HCT116 (cell line): ENCODE data around the gene TCIRG1. TPM values are rescaled to one million over a fixed set of nuclear protein-coding genes. Genes with fewer than 3 reads are reported as not detected.

ENCODE experiments used
- ATAC-seq: fragments of 200-7000 bp; cut with Tn5 transposase; 2 replicates; pipeline ENCODE4 v1.9.1; 2020; ENCODE audit warnings: mild to moderate bottlenecking, moderate library complexity
- BruUV-seq: library from RNA; stranded (reverse); fragments of 400-500 nt; replicated peaks from 2 replicates; lab custom pipeline; 2021; lab: Mats Ljungman, UMichigan
- CTCF ChIA-PET: fragments of 300-600 bp; sonication (Branson Sonifier 250); formaldehyde crosslinking; loops from one replicate; lab custom pipeline; 2021; ENCODE audit warnings: antibody characterized with exemption; lab: Charles Lee
- POLR2A ChIA-PET: fragments of 300-600, 350-600 bp; sonication (Branson Sonifier 250); formaldehyde crosslinking; loops from one replicate; lab custom pipeline; 2021; ENCODE audit warnings: antibody characterized with exemption; lab: Charles Lee
- RAD21 ChIA-PET, 2 experiments: fragments of 300-600 bp; sonication (Branson Sonifier 250); formaldehyde crosslinking; loops; one replicate each; lab custom pipeline; 2023; ENCODE audit warnings: low total read pairs in 2 of 2; ENCODE audit not compliant: uncharacterized antibody in 2 of 2, unreplicated experiment in 2 of 2, low non-redundant PET in 1 of 2; lab: Charles Lee
- DNase-seq: peaks from one replicate; pipeline ENCODE4 v3.0.0-alpha.2; 2010; ENCODE audit warnings: low read depth, low spot score
- H2AFZ ChIP-seq: fragments of 200-600 bp; shearing (Covaris generic), sonication (generic); 2 replicates; pipeline ENCODE4 v1.6.1; 2017; ENCODE audit warnings: low read depth, mixed run types, mixed read lengths, antibody characterized with exemption, low read length; ENCODE audit not compliant: poor library complexity, severe bottlenecking
- H3K27ac ChIP-seq: 2 replicates; pipeline ENCODE4 v1.5.1; 2012; ENCODE audit warnings: low read depth, low read length
- H3K27me3 ChIP-seq: fragments of 200-600 bp; sonication (generic); 2 replicates; pipeline ENCODE4 v1.6.1; 2016; ENCODE audit warnings: mixed run types, low read length, mixed read lengths; ENCODE audit not compliant: insufficient read depth
- H3K36me3 ChIP-seq, 2 experiments: fragments of 200-500 bp in 1 of 2; fragments of 200-600 bp in 1 of 2; sonication (Bioruptor generic) in 1 of 2; sonication (generic) in 1 of 2; 2 replicates each; pipeline versions ENCODE4 v1.5.1 to v1.6.1; 2014 to 2016; ENCODE audit warnings: low read length in 2 of 2, inconsistent platforms in 1 of 2, mixed read lengths in 1 of 2, mixed run types in 1 of 2; ENCODE audit not compliant: insufficient read depth in 2 of 2, control insufficient read depth in 1 of 2
- H3K4me1 ChIP-seq, 2 experiments: fragments of 200-600 bp in 1 of 2; sonication (generic) in 1 of 2; 2 replicates each; pipeline versions ENCODE4 v1.5.1 to v1.6.1; 2012 to 2017; ENCODE audit warnings: low read length in 2 of 2, inconsistent platforms in 1 of 2, mild to moderate bottlenecking in 1 of 2, mixed read lengths in 1 of 2, mixed run types in 1 of 2, moderate library complexity in 1 of 2; ENCODE audit not compliant: insufficient read depth in 2 of 2, control insufficient read depth in 1 of 2
- H3K4me2 ChIP-seq: fragments of 200-600 bp; sonication (generic); 2 replicates; pipeline ENCODE4 v1.6.1; 2017; ENCODE audit warnings: mixed run types, low read length, mixed read lengths
- H3K4me3 ChIP-seq, 2 experiments: fragments of 200-600 bp in 1 of 2; sonication (generic) in 1 of 2; replicated peaks in 1 of 2; 2 replicates each; pipeline ENCODE4 v1.5.1; 2011 to 2016; ENCODE audit warnings: low read length in 2 of 2, control low read depth in 1 of 2, low read depth in 1 of 2, mild to moderate bottlenecking in 1 of 2, mixed read lengths in 1 of 2, mixed run types in 1 of 2
- H3K79me2 ChIP-seq: fragments of 200-600 bp; sonication (generic); 2 replicates; pipeline ENCODE4 v1.6.1; 2017; ENCODE audit warnings: mild to moderate bottlenecking, mixed run types, low read length, moderate library complexity, mixed read lengths; ENCODE audit not compliant: insufficient read depth
- H3K9ac ChIP-seq: fragments of 200-600 bp; sonication (generic); 2 replicates; pipeline ENCODE4 v1.6.1; 2016; ENCODE audit warnings: low read length, mixed read lengths
- H3K9me2 ChIP-seq: fragments of 200-600 bp; sonication (generic), shearing (Covaris generic); 2 replicates; pipeline ENCODE4 v1.6.1; 2017; ENCODE audit warnings: mixed run types, mild to moderate bottlenecking, moderate library complexity; ENCODE audit not compliant: insufficient read depth
- H3K9me3 ChIP-seq, 2 experiments: fragments of 200-500 bp in 1 of 2; fragments of 200-600 bp in 1 of 2; sonication (Bioruptor generic) in 1 of 2; sonication (generic) in 1 of 2; 2 replicates each; pipeline ENCODE4 v1.6.1; 2014 to 2017; ENCODE audit warnings: low read length in 2 of 2, mixed read lengths in 2 of 2, inconsistent platforms in 1 of 2, low read depth in 1 of 2, mild to moderate bottlenecking in 1 of 2, mixed run types in 1 of 2, moderate library complexity in 1 of 2; ENCODE audit not compliant: control insufficient read depth in 1 of 2, insufficient read depth in 1 of 2
- H4K20me1 ChIP-seq: fragments of 200-600 bp; sonication (generic), shearing (Covaris generic); 2 replicates; pipeline ENCODE4 v1.6.1; 2017; ENCODE audit warnings: mixed run types, mild to moderate bottlenecking, moderate library complexity; ENCODE audit not compliant: insufficient read depth
- CBX3 ChIP-seq: IDR thresholded peaks from 2 replicates; pipeline ENCODE4 v1.6.1; 2012; ENCODE audit warnings: low read depth
- EGR1 ChIP-seq: IDR thresholded peaks from 2 replicates; pipeline ENCODE4 v1.6.1; 2012; ENCODE audit warnings: low read depth
- EZH2 ChIP-seq: fragments of 200-600 bp; sonication (generic); IDR thresholded peaks from 2 replicates; pipeline ENCODE4 v1.6.1; 2017; ENCODE audit warnings: antibody characterized with exemption, mixed run types
- EZH2phosphoT487 ChIP-seq: fragments of 200-600 bp; IDR thresholded peaks from 2 replicates; pipeline ENCODE4 v1.6.1; 2018; ENCODE audit warnings: antibody characterized with exemption, borderline replicate concordance
- FOSL1 ChIP-seq: IDR thresholded peaks from 2 replicates; pipeline ENCODE4 v1.6.1; 2012; ENCODE audit warnings: low read depth
- JUND ChIP-seq: IDR thresholded peaks from 2 replicates; pipeline ENCODE4 v1.6.1; 2012
- POLR2A ChIP-seq: IDR thresholded peaks from 2 replicates; pipeline ENCODE4 v1.7.0; 2011; ENCODE audit warnings: borderline replicate concordance; ENCODE audit not compliant: insufficient read depth, insufficient read length; ENCODE audit errors: extremely low read depth
- POLR2AphosphoS5 ChIP-seq: IDR thresholded peaks from 2 replicates; pipeline ENCODE4 v1.6.1; 2011; ENCODE audit warnings: mild to moderate bottlenecking, low read depth, low read length, moderate library complexity
- SIN3A ChIP-seq: IDR thresholded peaks from 2 replicates; pipeline ENCODE4 v1.6.1; 2012; ENCODE audit warnings: low read depth
- SP1 ChIP-seq: IDR thresholded peaks from 2 replicates; pipeline ENCODE4 v1.6.1; 2012; ENCODE audit warnings: low read depth
- TCF7L2 ChIP-seq: IDR thresholded peaks from 2 replicates; pipeline ENCODE4 v1.7.0; 2011; ENCODE audit warnings: borderline replicate concordance, inconsistent platforms; ENCODE audit not compliant: insufficient read depth, insufficient read length; ENCODE audit errors: extremely low read depth
- YY1 ChIP-seq: IDR thresholded peaks from 2 replicates; pipeline ENCODE4 v1.6.1; 2011; ENCODE audit warnings: low read length, low read depth, moderate library complexity, mild to moderate bottlenecking; ENCODE audit not compliant: insufficient replicate concordance; ENCODE audit errors: extremely low read depth
- ZFX ChIP-seq: fragments of 450-650 bp; IDR thresholded peaks from 2 replicates; pipeline ENCODE4 v1.6.1; 2017
- ZNF274 ChIP-seq: fragments of 200-500 bp; sonication (Bioruptor generic); IDR thresholded peaks from 2 replicates; pipeline ENCODE4 v1.6.1; 2014; ENCODE audit warnings: mild to moderate bottlenecking, low read depth, low read length, inconsistent platforms
- intact Hi-C: fragments of 100-400 bp; cut with micrococcal nuclease; formaldehyde crosslinking; loops from 2 replicates; pipeline ENCODE4 v1.10.0; 2022
- total RNA-seq: library from RNA; stranded (reverse); gene quantifications from one replicate; pipeline ENCODE4 v1.2.1, GENCODE V29; 2021; ENCODE audit not compliant: unreplicated experiment
- TF ChIP-seq, protein P1 (sequence below): IDR thresholded peaks from 2 replicates; pipeline ENCODE4 v1.6.1; 2011; ENCODE audit warnings: mild to moderate bottlenecking, low read length, moderate library complexity; ENCODE audit not compliant: insufficient replicate concordance; ENCODE audit errors: extremely low read depth

The TCIRG1 gene
- total RNA-seq, 1 experiment from 2014 or later = 101 TPM

DNA sequence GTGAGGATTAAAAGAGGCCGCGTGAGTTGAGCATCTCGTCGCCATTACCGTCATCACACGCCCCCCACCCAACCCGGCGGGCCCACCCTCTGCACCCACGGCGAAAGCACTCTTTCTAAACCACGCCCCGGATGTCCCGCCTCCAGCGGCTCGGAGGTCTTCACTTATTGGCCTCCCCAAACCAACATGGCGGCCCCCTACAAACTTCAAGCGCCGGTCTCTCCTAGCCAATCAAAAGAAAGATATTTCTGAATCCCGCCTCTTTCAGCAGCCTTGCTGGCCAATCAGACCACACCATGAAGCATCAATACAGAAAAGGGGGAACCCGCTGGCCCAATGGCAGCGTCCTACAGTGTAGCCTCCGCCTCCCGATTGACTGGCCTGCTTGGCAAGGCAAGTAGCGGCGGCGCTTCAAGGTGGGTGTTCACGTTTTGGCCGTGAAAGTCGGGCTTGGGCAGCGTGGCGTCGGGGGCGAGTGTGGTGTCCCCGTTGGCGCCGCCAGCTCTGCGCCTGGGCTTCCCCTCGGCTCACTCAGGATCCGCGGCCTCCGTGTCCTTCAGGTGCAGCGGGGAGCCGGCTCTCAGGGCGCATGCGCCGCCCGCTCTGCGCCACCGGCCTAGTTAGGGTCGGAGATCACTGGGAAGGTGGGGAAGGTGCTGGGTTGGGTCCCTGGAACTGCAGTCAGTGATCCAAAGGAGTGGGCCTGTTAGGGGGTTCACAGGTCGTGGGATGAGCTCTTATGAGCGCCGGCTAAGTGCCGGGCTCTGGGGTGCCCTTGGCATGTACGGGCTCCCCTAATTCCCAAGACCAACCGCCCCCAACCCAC is 8.3 kb upstream of the TCIRG1 start, which contains the start of gene NDUFS8:
TSS of gene NDUFS8 (plus strand) at position 364 of the 826 bp plus-strand sequence. CDS start 1,471 bp downstream, outside the sequence.
- TF ChIP-seq, protein P1, sequence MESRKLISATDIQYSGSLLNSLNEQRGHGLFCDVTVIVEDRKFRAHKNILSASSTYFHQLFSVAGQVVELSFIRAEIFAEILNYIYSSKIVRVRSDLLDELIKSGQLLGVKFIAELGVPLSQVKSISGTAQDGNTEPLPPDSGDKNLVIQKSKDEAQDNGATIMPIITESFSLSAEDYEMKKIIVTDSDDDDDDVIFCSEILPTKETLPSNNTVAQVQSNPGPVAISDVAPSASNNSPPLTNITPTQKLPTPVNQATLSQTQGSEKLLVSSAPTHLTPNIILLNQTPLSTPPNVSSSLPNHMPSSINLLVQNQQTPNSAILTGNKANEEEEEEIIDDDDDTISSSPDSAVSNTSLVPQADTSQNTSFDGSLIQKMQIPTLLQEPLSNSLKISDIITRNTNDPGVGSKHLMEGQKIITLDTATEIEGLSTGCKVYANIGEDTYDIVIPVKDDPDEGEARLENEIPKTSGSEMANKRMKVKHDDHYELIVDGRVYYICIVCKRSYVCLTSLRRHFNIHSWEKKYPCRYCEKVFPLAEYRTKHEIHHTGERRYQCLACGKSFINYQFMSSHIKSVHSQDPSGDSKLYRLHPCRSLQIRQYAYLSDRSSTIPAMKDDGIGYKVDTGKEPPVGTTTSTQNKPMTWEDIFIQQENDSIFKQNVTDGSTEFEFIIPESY = no peak
- no peak for TF ChIP-seq SIN3A
- peak; percentile 71 for TF ChIP-seq POLR2A
- TF ChIP-seq YY1 = peak; percentile 97
- TF ChIP-seq EZH2 = no peak
- TF ChIP-seq SP1 = no peak
- TF ChIP-seq EZH2phosphoT487 = no peak
- peak; percentile 92 for TF ChIP-seq ZFX
- TF ChIP-seq FOSL1 = no peak
- TF ChIP-seq EGR1 = no peak
- TF ChIP-seq CBX3 = no peak
- TF ChIP-seq TCF7L2 = peak; percentile 74
- TF ChIP-seq POLR2AphosphoS5 = peak; percentile 63
- no peak for TF ChIP-seq JUND
- TF ChIP-seq ZNF274 = no peak
- Histone ChIP-seq H3K27me3 (no peaks in the 10 kb centered on the region), H3K4me1 (peaks cover 37 to 59% of the 10 kb centered on the region in 2 experiments), H3K36me3 (peaks cover 4 to 20% of the 10 kb centered on the region in 2 experiments; a peak in 2 of 4 replicates), H3K9me2 (no peaks in the 10 kb centered on the region), H3K4me2 (peak within 1 kb of the TSS; percentile 84), H3K27ac (peak within 1 kb of the TSS; percentile 81), H3K4me3 (peak within 1 kb of the TSS; percentile 86 to 97), H2AFZ (no peak within 1 kb of the TSS), H3K9me3 (peaks cover 0 to 5% of the 10 kb centered on the region in 2 experiments; a peak in 1 of 4 replicates), H4K20me1 (no peaks in the 10 kb centered on the region), H3K9ac (peak within 1 kb of the TSS; percentile 94), H3K79me2 (peaks cover 33% of the 10 kb centered on the region)
- BruUV-seq = no TSS peak
- intact Hi-C loops = loop anchor here (10.0 kb wide), 1 partner anchor 94 kb away; the partner anchor contains the start of gene CHKA
- ChIA-PET CTCF (no interaction called here), POLR2A (interaction anchor here (0.7 to 1.4 kb wide), 3 partner anchors 12 to 1919 kb away, joined by 3 to 5 read pairs (median 3); no protein-coding TSS in a partner anchor), RAD21 (no interaction called here)
- ATAC-seq (peak; percentile 89), DNase-seq (peak; percentile 99)
